ENCODE results near the gene TPST1. TPM values are rescaled to one million over a fixed set of nuclear protein-coding genes. Genes with fewer than 3 reads are reported as not detected.

The TPST1 gene
- total RNA-seq, 1 donor from 2014 or later = 36.5 TPM

DNA sequence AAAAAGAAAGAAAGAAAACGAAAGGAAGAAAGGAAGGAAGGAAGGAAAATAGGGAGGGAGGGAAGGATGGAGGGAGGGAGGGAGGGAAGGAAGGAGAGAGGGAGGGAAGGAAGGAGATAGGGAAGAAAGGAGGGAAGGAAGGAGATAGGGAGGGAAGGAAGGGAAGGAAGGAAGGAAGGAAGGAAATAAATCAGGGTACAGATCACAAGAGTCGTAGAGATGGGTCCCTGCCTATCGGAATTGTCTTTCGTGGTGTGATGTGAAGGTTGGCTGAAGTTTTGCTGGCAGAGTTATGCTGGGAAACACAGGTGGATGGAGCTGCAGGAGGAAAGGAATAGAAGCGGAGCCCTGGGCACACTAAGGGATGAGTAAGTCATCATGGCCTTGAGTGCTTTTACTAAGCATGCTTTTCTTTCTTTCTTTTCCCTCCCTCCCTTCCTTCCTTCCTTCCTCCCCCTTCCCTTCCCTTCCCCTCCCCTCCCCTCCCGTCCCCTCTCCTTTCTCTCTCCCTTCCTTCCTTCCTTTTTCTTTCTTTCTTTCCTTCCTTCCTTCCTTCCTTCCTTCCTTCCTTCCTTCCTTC is 11.9 kb upstream of the TPST1 start:
- Mint-ChIP-seq H3K9me3 (ENCODE audit: unreplicated experiment) (peaks cover 2% of the 10 kb centered on the region), H3K27me3 (ENCODE audit: low read depth, unreplicated experiment) (peaks cover 6% of the 10 kb centered on the region), H3K27ac (ENCODE audit: unreplicated experiment) (no peak overlapping the region), H3K36me3 (ENCODE audit: low read depth, unreplicated experiment) (no peaks in the 10 kb centered on the region), H3K4me1 (ENCODE audit: low read depth, unreplicated experiment) (no peaks in the 10 kb centered on the region), H3K4me3 (ENCODE audit: unreplicated experiment) (no peak overlapping the region)
- DNase-seq (ENCODE audit: low read depth) = no peak
- Histone ChIP-seq H4K20me1 (ENCODE audit: insufficient read depth, low read length) (no peaks in the 10 kb centered on the region), H3K4me2 (ENCODE audit: low read length) (no peak overlapping the region), H3K27me3 (ENCODE audit: insufficient read depth, low read length) (no peaks in the 10 kb centered on the region), H3K4me3 (ENCODE audit: insufficient read depth, low read depth, low read length) (no peak overlapping the region), H3K79me2 (ENCODE audit: insufficient read depth, low read length) (no peaks in the 10 kb centered on the region), H3K27ac (ENCODE audit: low read depth, low read length) (no peak overlapping the region), H3K9me3 (ENCODE audit: insufficient read depth, low read depth, low read length) (no peaks in the 10 kb centered on the region), H2AFZ (ENCODE audit: low read depth, low read length) (no peak overlapping the region), H3K9ac (ENCODE audit: low read length) (no peak overlapping the region), H3K36me3 (ENCODE audit: insufficient read depth, low read length) (no peaks in the 10 kb centered on the region), H3K4me1 (ENCODE audit: insufficient read depth, low read length) (no peaks in the 10 kb centered on the region)
- no peak for FAIRE-seq
- TF ChIP-seq EZH2 (IDR thresholded peaks at IDR 0.05; ENCODE audit: insufficient read depth, low read length) = no peak
- no peak for TF ChIP-seq CTCF (IDR thresholded peaks at IDR 0.05; ENCODE audit: insufficient read depth, low read depth, low read length)

- no peak for DNase-seq (ENCODE audit: low read depth)
Observed at GRCh38 chr7:66198469-66198868, 6.7 kb upstream of the TPST1 start.

More at GRCh38 chr7:66198469-66198868, 6.7 kb upstream of the TPST1 start:
- H3K4me3 Mint-ChIP-seq (ENCODE audit: unreplicated experiment) = no peak overlapping the region
- Histone ChIP-seq H2AFZ (ENCODE audit: low read depth, low read length) (no peak overlapping the region), H3K4me3 (ENCODE audit: insufficient read depth, low read depth, low read length) (no peak overlapping the region), H3K27ac (ENCODE audit: low read depth, low read length) (no peak overlapping the region), H3K9ac (ENCODE audit: low read length) (no peak overlapping the region), H3K27me3 (ENCODE audit: insufficient read depth, low read length) (peaks cover 3% of the 10 kb centered on the region), H3K4me2 (ENCODE audit: low read length) (no peak overlapping the region), H3K79me2 (ENCODE audit: insufficient read depth, low read length) (no peaks in the 10 kb centered on the region), H3K9me3 (ENCODE audit: insufficient read depth, low read depth, low read length) (no peaks in the 10 kb centered on the region), H3K36me3 (ENCODE audit: insufficient read depth, low read length) (no peaks in the 10 kb centered on the region), H3K4me1 (ENCODE audit: insufficient read depth, low read length) (no peaks in the 10 kb centered on the region), H4K20me1 (ENCODE audit: insufficient read depth, low read length) (no peaks in the 10 kb centered on the region)
- H3K27me3 Mint-ChIP-seq (ENCODE audit: low read depth, unreplicated experiment) = peaks cover 5% of the 10 kb centered on the region
- H3K36me3 Mint-ChIP-seq (ENCODE audit: low read depth, unreplicated experiment) = no peaks in the 10 kb centered on the region
- TF ChIP-seq EZH2 (IDR thresholded peaks at IDR 0.05; ENCODE audit: insufficient read depth, low read length) = no peak
- no peak for TF ChIP-seq CTCF (IDR thresholded peaks at IDR 0.05; ENCODE audit: insufficient read depth, low read depth, low read length)
- no peak overlapping the region for H3K27ac Mint-ChIP-seq (ENCODE audit: unreplicated experiment)
- H3K9me3 Mint-ChIP-seq (ENCODE audit: unreplicated experiment) = no peaks in the 10 kb centered on the region
- FAIRE-seq = no peak
- H3K4me1 Mint-ChIP-seq (ENCODE audit: low read depth, unreplicated experiment) = peaks cover 2% of the 10 kb centered on the region

Measured in astrocyte (in vitro differentiated cells and primary cell).